PC-3 (cell line): Measurements from ENCODE around the gene GPATCH3.

Experiments
- EZH2 ChIP-seq: fragments of 300-600 bp; sonication (generic); IDR thresholded peaks from one replicate; pipeline ENCODE4 v1.6.1; 2017; ENCODE audit warnings: antibody characterized with exemption, mild to moderate bottlenecking, low read length; ENCODE audit not compliant: unreplicated experiment
- EZH2phosphoT487 ChIP-seq: fragments of 300-600 bp; sonication (generic); IDR thresholded peaks from 2 replicates; pipeline ENCODE4 v1.6.1; 2018; ENCODE audit warnings: mild to moderate bottlenecking, antibody characterized with exemption, low read length, borderline replicate concordance
- TF ChIP-seq, protein P1 (sequence below): fragments of 300-600 bp; sonication (generic); conservative IDR thresholded peaks from 2 replicates; pipeline ENCODE4 v1.5.1; 2017; ENCODE audit warnings: antibody characterized with exemption, low read depth, mild to moderate bottlenecking, low read length

GRCh38 chr1:26862781-26863684 lies 37.2 kb downstream of the GPATCH3 start, which contains the start of gene SFN:
- TF ChIP-seq, protein P1, sequence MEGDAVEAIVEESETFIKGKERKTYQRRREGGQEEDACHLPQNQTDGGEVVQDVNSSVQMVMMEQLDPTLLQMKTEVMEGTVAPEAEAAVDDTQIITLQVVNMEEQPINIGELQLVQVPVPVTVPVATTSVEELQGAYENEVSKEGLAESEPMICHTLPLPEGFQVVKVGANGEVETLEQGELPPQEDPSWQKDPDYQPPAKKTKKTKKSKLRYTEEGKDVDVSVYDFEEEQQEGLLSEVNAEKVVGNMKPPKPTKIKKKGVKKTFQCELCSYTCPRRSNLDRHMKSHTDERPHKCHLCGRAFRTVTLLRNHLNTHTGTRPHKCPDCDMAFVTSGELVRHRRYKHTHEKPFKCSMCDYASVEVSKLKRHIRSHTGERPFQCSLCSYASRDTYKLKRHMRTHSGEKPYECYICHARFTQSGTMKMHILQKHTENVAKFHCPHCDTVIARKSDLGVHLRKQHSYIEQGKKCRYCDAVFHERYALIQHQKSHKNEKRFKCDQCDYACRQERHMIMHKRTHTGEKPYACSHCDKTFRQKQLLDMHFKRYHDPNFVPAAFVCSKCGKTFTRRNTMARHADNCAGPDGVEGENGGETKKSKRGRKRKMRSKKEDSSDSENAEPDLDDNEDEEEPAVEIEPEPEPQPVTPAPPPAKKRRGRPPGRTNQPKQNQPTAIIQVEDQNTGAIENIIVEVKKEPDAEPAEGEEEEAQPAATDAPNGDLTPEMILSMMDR = peak; percentile 91
- no peak for TF ChIP-seq EZH2
- TF ChIP-seq EZH2phosphoT487 = no peak
